ENCODE data around the gene PKNOX2.

Gene PKNOX2

GRCh38 chr11:125138966-125139365 is 25.6 kb upstream of the PKNOX2 start:
- Histone ChIP-seq H3K27me3 (ENCODE audit: control insufficient read depth, insufficient read depth, low read length) (peaks cover 43% of the 10 kb centered on the region), H3K9ac (ENCODE audit: low read length) (no peak overlapping the region), H3K27ac (ENCODE audit: low read length) (no peak overlapping the region), H3K4me3 (ENCODE audit: low read length) (no peak overlapping the region), H3K36me3 (ENCODE audit: control insufficient read depth, low read depth, low read length) (no peaks in the 10 kb centered on the region), H3K9me3 (ENCODE audit: control insufficient read depth, low read depth, low read length) (no peaks in the 10 kb centered on the region), H3K4me1 (ENCODE audit: control insufficient read depth, low read depth, low read length) (peaks cover 40% of the 10 kb centered on the region)

GRCh38 chr11:125139778-125140177 is 24.8 kb upstream of the PKNOX2 start:
- Histone ChIP-seq H3K9ac (ENCODE audit: low read length) (no peak overlapping the region), H3K9me3 (ENCODE audit: control insufficient read depth, low read depth, low read length) (no peaks in the 10 kb centered on the region), H3K27me3 (ENCODE audit: control insufficient read depth, insufficient read depth, low read length) (peaks cover 47% of the 10 kb centered on the region), H3K4me1 (ENCODE audit: control insufficient read depth, low read depth, low read length) (peaks cover 40% of the 10 kb centered on the region), H3K36me3 (ENCODE audit: control insufficient read depth, low read depth, low read length) (no peaks in the 10 kb centered on the region), H3K4me3 (ENCODE audit: low read length) (no peak overlapping the region), H3K27ac (ENCODE audit: low read length) (no peak overlapping the region)

- H3K4me1 ChIP-seq (ENCODE audit: control insufficient read depth, low read depth, low read length) = peaks cover 40% of the 10 kb centered on the region
- peaks cover 47% of the 10 kb centered on the region for H3K27me3 ChIP-seq (ENCODE audit: control insufficient read depth, insufficient read depth, low read length)
- H3K27ac ChIP-seq (ENCODE audit: low read length) = no peak overlapping the region
- no peaks in the 10 kb centered on the region for H3K36me3 ChIP-seq (ENCODE audit: control insufficient read depth, low read depth, low read length)
- no peaks in the 10 kb centered on the region for H3K9me3 ChIP-seq (ENCODE audit: control insufficient read depth, low read depth, low read length)
- H3K9ac ChIP-seq (ENCODE audit: low read length) = no peak overlapping the region
- no peak overlapping the region for H3K4me3 ChIP-seq (ENCODE audit: low read length)
Measured at GRCh38 chr11:125140233-125140632, 24.3 kb upstream of the PKNOX2 start.

GRCh38 chr11:125141178-125141577 is 23.4 kb upstream of the PKNOX2 start:
- H3K4me3 ChIP-seq (ENCODE audit: low read length) = peak overlapping the region; percentile 19
- peaks cover 47% of the 10 kb centered on the region for H3K27me3 ChIP-seq (ENCODE audit: control insufficient read depth, insufficient read depth, low read length)
- no peak overlapping the region for H3K9ac ChIP-seq (ENCODE audit: low read length)
- peaks cover 40% of the 10 kb centered on the region for H3K4me1 ChIP-seq (ENCODE audit: control insufficient read depth, low read depth, low read length)
- no peaks in the 10 kb centered on the region for H3K36me3 ChIP-seq (ENCODE audit: control insufficient read depth, low read depth, low read length)
- H3K9me3 ChIP-seq (ENCODE audit: control insufficient read depth, low read depth, low read length) = no peaks in the 10 kb centered on the region
- H3K27ac ChIP-seq (ENCODE audit: low read length) = no peak overlapping the region

- Histone ChIP-seq H3K27me3 (ENCODE audit: control insufficient read depth, insufficient read depth, low read length) (peaks cover 48% of the 10 kb centered on the region), H3K4me1 (ENCODE audit: control insufficient read depth, low read depth, low read length) (peaks cover 47% of the 10 kb centered on the region), H3K4me3 (ENCODE audit: low read length) (peak overlapping the region; percentile 19), H3K9ac (ENCODE audit: low read length) (no peak overlapping the region), H3K27ac (ENCODE audit: low read length) (no peak overlapping the region), H3K36me3 (ENCODE audit: control insufficient read depth, low read depth, low read length) (no peaks in the 10 kb centered on the region), H3K9me3 (ENCODE audit: control insufficient read depth, low read depth, low read length) (no peaks in the 10 kb centered on the region)
Measured at GRCh38 chr11:125141686-125142535, 22.6 kb upstream of the PKNOX2 start.

- H3K4me3 ChIP-seq (ENCODE audit: low read length) = no peak overlapping the region
- H3K9me3 ChIP-seq (ENCODE audit: control insufficient read depth, low read depth, low read length) = no peaks in the 10 kb centered on the region
- H3K4me1 ChIP-seq (ENCODE audit: control insufficient read depth, low read depth, low read length) = peaks cover 20% of the 10 kb centered on the region
- H3K9ac ChIP-seq (ENCODE audit: low read length) = no peak overlapping the region
- peaks cover 32% of the 10 kb centered on the region for H3K27me3 ChIP-seq (ENCODE audit: control insufficient read depth, insufficient read depth, low read length)
- no peaks in the 10 kb centered on the region for H3K36me3 ChIP-seq (ENCODE audit: control insufficient read depth, low read depth, low read length)
- no peak overlapping the region for H3K27ac ChIP-seq (ENCODE audit: low read length)
Measured at GRCh38 chr11:125146232-125146631, 18.3 kb upstream of the PKNOX2 start.

GRCh38 chr11:125147280-125147679 is 17.3 kb upstream of the PKNOX2 start:
- Histone ChIP-seq H3K9ac (ENCODE audit: low read length) (no peak overlapping the region), H3K27me3 (ENCODE audit: control insufficient read depth, insufficient read depth, low read length) (peaks cover 24% of the 10 kb centered on the region), H3K27ac (ENCODE audit: low read length) (no peak overlapping the region), H3K4me1 (ENCODE audit: control insufficient read depth, low read depth, low read length) (peaks cover 12% of the 10 kb centered on the region), H3K36me3 (ENCODE audit: control insufficient read depth, low read depth, low read length) (no peaks in the 10 kb centered on the region), H3K4me3 (ENCODE audit: low read length) (no peak overlapping the region), H3K9me3 (ENCODE audit: control insufficient read depth, low read depth, low read length) (no peaks in the 10 kb centered on the region)

GRCh38 chr11:125148011-125148410 is 16.5 kb upstream of the PKNOX2 start:
- Histone ChIP-seq H3K4me1 (ENCODE audit: control insufficient read depth, low read depth, low read length) (peaks cover 10% of the 10 kb centered on the region), H3K36me3 (ENCODE audit: control insufficient read depth, low read depth, low read length) (no peaks in the 10 kb centered on the region), H3K4me3 (ENCODE audit: low read length) (no peak overlapping the region), H3K9ac (ENCODE audit: low read length) (no peak overlapping the region), H3K27ac (ENCODE audit: low read length) (no peak overlapping the region), H3K9me3 (ENCODE audit: control insufficient read depth, low read depth, low read length) (no peaks in the 10 kb centered on the region), H3K27me3 (ENCODE audit: control insufficient read depth, insufficient read depth, low read length) (peaks cover 19% of the 10 kb centered on the region)

GRCh38 chr11:125148743-125149142 is 15.8 kb upstream of the PKNOX2 start:
- H3K9me3 ChIP-seq (ENCODE audit: control insufficient read depth, low read depth, low read length) = no peaks in the 10 kb centered on the region
- H3K27ac ChIP-seq (ENCODE audit: low read length) = no peak overlapping the region
- no peaks in the 10 kb centered on the region for H3K36me3 ChIP-seq (ENCODE audit: control insufficient read depth, low read depth, low read length)
- peaks cover 10% of the 10 kb centered on the region for H3K4me1 ChIP-seq (ENCODE audit: control insufficient read depth, low read depth, low read length)
- peaks cover 19% of the 10 kb centered on the region for H3K27me3 ChIP-seq (ENCODE audit: control insufficient read depth, insufficient read depth, low read length)
- H3K4me3 ChIP-seq (ENCODE audit: low read length) = no peak overlapping the region
- H3K9ac ChIP-seq (ENCODE audit: low read length) = no peak overlapping the region

- Histone ChIP-seq H3K4me3 (ENCODE audit: low read length) (no peak overlapping the region), H3K36me3 (ENCODE audit: control insufficient read depth, low read depth, low read length) (no peaks in the 10 kb centered on the region), H3K9ac (ENCODE audit: low read length) (no peak overlapping the region), H3K27me3 (ENCODE audit: control insufficient read depth, insufficient read depth, low read length) (peaks cover 4% of the 10 kb centered on the region), H3K27ac (ENCODE audit: low read length) (no peak overlapping the region), H3K9me3 (ENCODE audit: control insufficient read depth, low read depth, low read length) (no peaks in the 10 kb centered on the region), H3K4me1 (ENCODE audit: control insufficient read depth, low read depth, low read length) (no peaks in the 10 kb centered on the region)
Measured at GRCh38 chr11:125153837-125154236, 10.7 kb upstream of the PKNOX2 start.

- Histone ChIP-seq H3K9ac (ENCODE audit: low read length) (no peak overlapping the region), H3K4me1 (ENCODE audit: control insufficient read depth, low read depth, low read length) (no peaks in the 10 kb centered on the region), H3K36me3 (ENCODE audit: control insufficient read depth, low read depth, low read length) (no peaks in the 10 kb centered on the region), H3K27me3 (ENCODE audit: control insufficient read depth, insufficient read depth, low read length) (no peaks in the 10 kb centered on the region), H3K4me3 (ENCODE audit: low read length) (no peak overlapping the region), H3K9me3 (ENCODE audit: control insufficient read depth, low read depth, low read length) (no peaks in the 10 kb centered on the region), H3K27ac (ENCODE audit: low read length) (no peak overlapping the region)
Measured at GRCh38 chr11:125154378-125155099, 10.0 kb upstream of the PKNOX2 start.

- Histone ChIP-seq H3K4me1 (ENCODE audit: control insufficient read depth, low read depth, low read length) (no peaks in the 10 kb centered on the region), H3K4me3 (ENCODE audit: low read length) (no peak overlapping the region), H3K27me3 (ENCODE audit: control insufficient read depth, insufficient read depth, low read length) (no peaks in the 10 kb centered on the region), H3K27ac (ENCODE audit: low read length) (no peak overlapping the region), H3K36me3 (ENCODE audit: control insufficient read depth, low read depth, low read length) (no peaks in the 10 kb centered on the region), H3K9me3 (ENCODE audit: control insufficient read depth, low read depth, low read length) (no peaks in the 10 kb centered on the region), H3K9ac (ENCODE audit: low read length) (no peak overlapping the region)
Measured at GRCh38 chr11:125155100-125155444, 9.5 kb upstream of the PKNOX2 start.

Measured in iPS-18a (cell line).